HG03039 (cell line): Measurements from ENCODE around the gene PRR33.

ENCODE experiments used
- ATAC-seq: cut with Tn5 transposase; IDR thresholded peaks from one replicate; pipeline ENCODE4 v1.9.1; 2021; ENCODE audit warnings: mild to moderate bottlenecking, moderate library complexity; ENCODE audit not compliant: unreplicated experiment

PRR33 gene

DNA sequence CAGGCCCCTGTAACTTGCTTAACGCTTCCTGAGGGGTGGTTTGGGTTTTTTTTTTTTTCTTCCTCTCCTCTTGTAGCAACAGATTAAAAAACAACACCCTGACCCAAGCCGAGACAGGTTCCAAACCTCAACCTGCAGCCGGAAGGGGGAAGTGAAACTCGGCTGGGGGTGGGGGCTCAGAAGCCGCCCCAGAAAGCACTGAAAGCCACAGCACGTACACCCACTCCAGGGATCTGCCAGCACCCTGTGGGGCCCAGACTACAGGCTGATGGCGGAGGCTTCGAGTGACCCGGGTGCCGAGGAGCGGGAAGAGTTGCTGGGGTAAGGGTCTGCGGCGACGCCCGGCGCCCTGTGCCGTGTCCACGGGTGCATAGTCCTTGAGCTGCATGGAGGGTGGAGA is 38.8 kb downstream of the PRR33 start, which contains the start of gene LSP1:
LSP1 (plus strand) TSS at position 208 of the 400 bp plus-strand sequence; CDS start at position 269, 61 bp downstream.
- peak; percentile 30 for ATAC-seq

GRCh38 chr11:1852271-1852876 is 39.3 kb downstream of the PRR33 start:
- no peak for ATAC-seq

GRCh38 chr11:1851468-1852180 is 40.1 kb downstream of the PRR33 start:
- no peak for ATAC-seq

GRCh38 chr11:1848640-1849430 is 42.9 kb downstream of the PRR33 start:
- ATAC-seq = no peak

DNA sequence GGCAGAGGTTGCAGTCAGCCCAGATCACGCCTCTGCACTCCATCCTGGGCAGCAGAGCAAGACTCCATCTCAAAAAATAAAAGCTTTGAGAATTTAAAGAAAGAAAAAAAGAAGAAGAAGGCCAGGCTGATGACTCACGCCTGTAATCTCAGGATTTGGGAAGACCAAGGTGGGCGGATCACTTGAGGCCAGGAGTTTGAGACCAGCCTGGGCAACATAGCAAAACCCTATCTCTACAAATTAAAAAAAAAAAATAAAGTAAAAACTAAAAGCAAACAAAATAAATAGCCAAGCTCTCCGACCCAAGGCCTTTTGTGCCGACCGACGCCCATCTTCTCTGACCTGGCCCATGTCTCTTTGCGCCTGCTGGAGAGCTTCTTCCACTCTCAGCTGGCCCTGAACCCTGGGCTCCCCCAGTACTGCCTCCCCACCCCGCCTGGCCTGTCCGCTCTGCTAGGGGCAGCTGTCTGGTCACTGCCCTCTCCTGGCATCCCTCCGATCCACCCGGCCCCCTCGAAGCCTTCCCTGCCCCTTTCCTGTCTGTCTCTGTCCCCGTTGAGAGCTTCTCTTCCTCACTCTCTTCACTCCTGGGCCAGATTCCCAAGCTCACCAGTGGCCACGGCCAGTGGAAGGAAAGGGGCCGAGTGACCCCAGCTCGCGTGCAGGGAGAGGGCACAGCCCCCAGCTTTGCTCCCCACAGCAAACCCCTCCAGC is 43.6 kb downstream of the PRR33 start:
- ATAC-seq = no peak

- no peak for ATAC-seq
These were observed 44.5 kb downstream of the PRR33 start for GRCh38 chr11:1847006-1847735.

GRCh38 chr11:1846453-1846932 is 45.2 kb downstream of the PRR33 start:
- no peak for ATAC-seq

DNA sequence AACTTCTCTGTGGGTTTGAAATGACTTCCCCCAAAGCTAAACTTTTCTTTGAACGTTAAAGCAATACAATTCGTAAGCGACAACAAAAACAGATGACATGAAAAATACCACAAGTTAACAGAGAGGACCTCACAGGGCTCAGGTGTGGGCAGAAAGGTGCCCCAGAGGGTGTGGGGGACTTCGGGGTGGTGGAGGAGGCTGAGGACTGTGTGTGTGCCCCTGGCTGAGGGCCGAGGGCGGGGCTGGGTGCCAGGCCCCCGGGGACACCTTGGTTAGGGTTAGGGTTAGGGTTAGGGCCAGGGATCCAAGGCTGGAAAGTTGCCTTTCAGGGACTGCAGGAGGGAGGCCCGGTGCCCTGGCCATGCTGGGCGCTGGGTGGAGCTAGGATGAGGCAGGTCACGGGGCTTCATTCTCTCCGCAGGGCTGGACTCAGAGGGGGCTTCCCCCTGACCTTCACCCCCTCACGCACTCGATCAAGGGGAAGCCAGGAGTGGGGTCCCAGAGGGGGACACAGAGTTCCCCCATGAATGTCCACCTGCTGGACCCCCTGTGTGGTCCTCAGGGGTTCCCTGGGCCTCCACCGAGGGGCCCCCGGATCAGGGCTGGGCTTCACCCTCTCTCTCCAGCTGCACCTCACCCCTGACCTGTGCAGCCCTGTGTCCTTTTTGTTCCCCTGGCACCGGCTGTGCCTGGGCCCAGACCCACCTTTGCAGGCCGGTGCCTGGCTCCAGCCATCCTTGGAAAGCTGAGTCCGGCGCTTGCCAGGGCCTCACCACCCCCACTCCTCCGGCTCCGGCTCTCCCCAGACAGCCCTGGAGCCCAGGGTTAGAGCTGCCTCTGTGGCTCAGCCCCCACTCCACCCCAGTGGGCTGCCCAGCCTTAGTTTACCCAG is 45.9 kb downstream of the PRR33 start:
- no peak for ATAC-seq

- ATAC-seq = no peak
These were observed 46.6 kb downstream of the PRR33 start for GRCh38 chr11:1845095-1845429.

- ATAC-seq = no peak
These were observed 47.2 kb downstream of the PRR33 start for GRCh38 chr11:1844221-1845094.

DNA sequence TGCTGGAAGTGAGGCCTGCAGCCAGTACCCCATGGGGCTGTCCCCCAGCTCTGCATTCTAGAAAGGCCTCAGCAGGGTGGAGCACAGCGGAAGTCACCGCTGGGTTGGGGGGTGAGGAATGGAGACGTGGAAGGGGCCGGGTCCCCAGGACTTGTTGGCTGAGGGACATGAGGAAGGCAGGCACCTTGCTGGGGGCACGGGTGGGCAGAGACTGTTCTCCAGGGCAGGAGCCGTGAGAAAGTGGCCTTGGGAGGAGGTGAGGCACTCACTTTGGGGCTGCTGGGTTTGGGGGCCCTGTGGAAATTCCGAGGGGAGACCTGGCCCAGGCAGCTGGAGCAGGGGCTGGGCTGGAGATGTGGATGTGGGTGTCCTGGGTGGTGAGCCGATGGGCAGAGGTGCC is 47.9 kb downstream of the PRR33 start:
- ATAC-seq = no peak

GRCh38 chr11:1843098-1843473 is 48.6 kb downstream of the PRR33 start:
- no peak for ATAC-seq

GRCh38 chr11:1842149-1843097 is 49.3 kb downstream of the PRR33 start:
- ATAC-seq = no peak

- ATAC-seq = no peak
These were observed 50.1 kb downstream of the PRR33 start for GRCh38 chr11:1841511-1842148.

- no peak for ATAC-seq
These were observed 50.8 kb downstream of the PRR33 start for GRCh38 chr11:1840780-1841480.
